ELR (cell line): ENCODE measurements around the gene SNX33.
"Not testable (repeated sequence)": the region's sequence is repeated elsewhere in the genome, so short reads cannot be mapped to it uniquely, and the experiment has no call there.

Experiments used
- DNase-seq: peaks from one replicate; pipeline ENCODE4 v3.0.0-alpha.2; 2015; ENCODE audit warnings: low read depth

SNX33 gene

GRCh38 chr15:75683646-75684312, 36.1 kb downstream of the SNX33 start:
- peak; percentile 65 for DNase-seq

GRCh38 chr15:75684648-75685047, 36.9 kb downstream of the SNX33 start:
- DNase-seq = no peak

- no peak for DNase-seq
Observed at GRCh38 chr15:75685195-75685594, 37.5 kb downstream of the SNX33 start.

- peak; percentile 62 for DNase-seq
Observed at GRCh38 chr15:75686212-75686642, 38.5 kb downstream of the SNX33 start.

DNA sequence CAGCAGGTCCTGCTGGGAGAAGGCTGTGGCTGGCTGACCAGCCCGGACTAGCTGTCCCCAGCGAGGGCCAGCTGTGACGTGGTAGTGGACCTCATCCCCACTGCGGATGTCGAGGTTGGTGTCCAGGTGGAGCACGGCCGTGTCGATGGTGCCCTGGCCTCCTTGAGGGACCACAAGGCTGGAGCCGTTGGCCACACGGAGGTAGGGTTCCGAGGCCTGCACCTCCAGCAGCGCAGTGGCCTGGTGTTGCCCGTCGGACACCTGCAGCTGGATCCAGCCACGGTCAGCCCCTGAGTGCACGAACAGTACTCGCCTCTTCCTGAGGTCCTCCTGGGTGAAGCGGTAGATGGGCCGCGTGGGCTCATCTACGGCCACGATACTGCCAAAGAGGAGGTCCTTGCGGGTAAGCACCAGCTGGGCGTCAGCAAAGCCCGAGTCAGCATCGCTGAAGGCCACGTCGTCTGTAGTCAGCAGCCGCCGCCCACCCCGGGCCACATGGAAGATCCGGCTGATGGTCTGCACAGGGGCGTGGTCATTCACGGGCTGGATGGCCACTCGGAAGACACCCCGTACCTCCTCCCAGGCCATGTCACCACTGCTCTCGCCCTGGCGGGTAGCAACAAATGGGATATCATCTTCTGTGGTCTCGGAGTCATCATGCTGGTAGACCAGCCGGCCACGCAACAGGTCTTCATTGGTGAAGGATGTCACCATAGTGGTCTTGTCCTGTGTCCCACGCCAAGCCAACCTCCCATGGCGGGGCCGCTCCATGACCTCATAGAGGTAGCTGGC, 40.0 kb downstream of the SNX33 start:
- no peak for DNase-seq

GRCh38 chr15:75688278-75688557, 40.5 kb downstream of the SNX33 start:
- no peak for DNase-seq

GRCh38 chr15:75688831-75689230, 41.1 kb downstream of the SNX33 start:
- DNase-seq = no peak

DNA sequence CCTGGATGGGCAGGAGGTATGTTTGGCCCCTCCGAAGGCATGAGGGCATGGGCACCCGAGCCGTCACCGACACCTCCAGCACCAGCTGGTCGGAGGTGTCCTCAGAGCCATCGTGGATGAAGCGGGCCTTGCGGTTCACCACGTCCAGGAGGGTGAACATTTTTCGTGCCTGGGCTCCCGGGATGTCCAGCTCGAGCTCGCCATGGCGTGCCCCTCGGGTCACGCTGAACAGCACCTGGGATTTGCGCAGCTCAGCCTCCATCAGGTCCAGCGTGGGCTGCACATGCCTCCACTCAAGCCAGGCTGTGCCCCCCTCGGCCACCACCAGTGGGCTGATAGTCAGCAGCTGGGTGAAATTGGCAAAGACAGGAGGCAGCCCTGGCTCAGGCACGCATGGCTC, 41.7 kb downstream of the SNX33 start:
- not testable (repeated sequence) for DNase-seq

DNA sequence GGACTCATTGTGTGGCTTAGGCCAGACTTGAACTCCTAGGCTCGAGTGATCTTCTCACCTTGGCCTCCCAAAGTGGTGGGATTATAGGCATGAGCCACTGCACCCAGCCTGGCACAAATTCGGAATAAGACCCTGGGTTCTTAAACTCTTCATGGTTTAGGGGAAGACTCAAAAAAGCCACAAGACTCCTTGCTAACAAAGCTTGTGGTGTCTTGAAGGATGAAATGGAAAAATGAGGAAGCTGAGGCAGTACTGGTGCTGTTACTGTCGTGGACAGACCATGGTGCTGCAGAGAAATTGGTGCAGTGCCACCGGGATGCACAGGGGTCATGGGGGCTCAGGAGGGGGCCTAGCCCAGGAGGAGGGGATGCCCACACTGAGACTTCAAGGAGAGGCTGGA, 44.6 kb downstream of the SNX33 start:
- not testable (repeated sequence) for DNase-seq

DNA sequence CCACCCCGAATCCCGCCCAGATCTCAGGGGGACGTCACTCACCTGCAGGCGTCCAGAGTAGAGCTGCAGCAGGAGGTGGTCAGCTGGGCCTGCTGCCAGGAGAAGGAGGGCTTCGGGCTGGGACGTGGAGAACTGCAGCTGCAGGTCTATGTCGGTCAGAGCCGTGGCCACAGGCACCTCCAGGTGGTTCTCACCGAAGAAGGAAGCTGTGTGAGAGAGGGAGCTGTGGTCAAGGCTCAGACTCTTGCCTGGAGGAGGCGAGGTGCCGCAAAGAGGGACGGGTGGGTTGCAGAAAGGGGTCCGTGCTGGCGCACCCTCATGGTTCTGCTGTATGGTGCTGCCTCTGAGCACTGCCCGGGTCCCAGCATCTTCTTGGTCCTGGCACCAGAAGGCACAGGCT, 45.3 kb downstream of the SNX33 start:
- DNase-seq = not testable (repeated sequence)

- peak; percentile 59 for DNase-seq
Observed at GRCh38 chr15:75693501-75694240, 46.0 kb downstream of the SNX33 start.

- peak; percentile 97 for DNase-seq
Observed at GRCh38 chr15:75694241-75695182, 46.8 kb downstream of the SNX33 start.

DNA sequence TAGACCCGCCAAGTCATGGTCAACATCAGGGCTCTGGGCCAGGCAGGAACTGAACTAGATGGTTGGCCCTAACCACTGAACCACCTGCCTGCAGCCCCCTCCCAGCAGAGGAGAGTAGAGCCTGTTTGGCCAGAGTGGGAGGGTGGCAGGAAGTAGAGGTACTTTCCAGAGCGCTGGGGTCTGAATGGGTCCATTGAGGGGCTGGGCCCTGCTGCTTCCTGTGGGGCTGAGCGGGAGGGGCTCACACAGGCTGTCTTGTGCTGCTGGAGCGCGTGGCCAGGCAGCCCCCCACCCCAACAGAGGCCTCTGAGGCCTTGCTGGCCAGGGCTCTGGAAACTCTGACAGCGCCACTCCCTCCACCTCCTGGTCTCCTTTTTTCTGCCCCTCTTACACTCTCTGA, 47.5 kb downstream of the SNX33 start:
- DNase-seq = no peak

GRCh38 chr15:75695634-75696310, 48.1 kb downstream of the SNX33 start:
- peak; percentile 32 for DNase-seq

DNA sequence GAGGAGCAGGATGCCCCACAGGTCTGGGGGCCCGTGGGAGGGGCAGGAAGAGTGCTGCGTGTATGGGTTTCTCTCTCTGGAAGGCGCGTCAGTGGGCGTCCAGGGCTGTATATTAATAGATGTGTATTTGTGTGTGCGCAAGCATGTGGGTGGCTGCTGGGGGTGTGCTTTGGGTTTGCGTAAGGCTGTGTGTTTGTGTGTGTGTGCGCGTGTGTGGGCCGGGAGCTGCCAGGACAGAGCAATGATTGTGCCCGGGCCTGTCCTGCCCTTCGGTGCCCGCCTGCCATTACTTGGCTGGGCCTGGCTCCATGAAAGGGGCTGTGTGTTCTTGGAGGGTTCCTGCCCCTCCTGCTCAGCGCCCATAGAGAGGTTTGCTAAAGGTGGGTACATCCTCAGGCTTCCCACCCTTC, 48.6 kb downstream of the SNX33 start:
- no peak for DNase-seq

DNA sequence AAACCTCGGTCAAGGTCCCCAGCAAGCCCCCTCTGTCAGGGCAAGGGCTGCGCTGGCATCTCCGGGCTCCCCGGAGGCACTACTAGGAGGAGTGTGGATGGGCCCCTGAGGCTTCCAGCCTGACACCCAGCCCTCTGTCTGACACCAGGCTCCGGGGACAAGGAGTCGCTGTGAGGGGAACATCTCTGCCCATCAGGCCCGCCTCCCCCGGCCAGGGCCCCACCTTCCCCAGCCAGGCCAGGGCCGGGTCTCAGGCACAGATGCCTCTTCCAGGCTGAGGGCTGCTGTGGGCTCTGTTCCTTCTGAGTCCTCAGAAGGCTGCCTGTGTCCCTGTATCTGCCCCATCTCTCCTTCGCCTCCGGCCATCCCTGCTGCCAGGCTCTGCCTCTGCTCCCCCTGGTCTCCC, 49.1 kb downstream of the SNX33 start:
- no peak for DNase-seq

DNA sequence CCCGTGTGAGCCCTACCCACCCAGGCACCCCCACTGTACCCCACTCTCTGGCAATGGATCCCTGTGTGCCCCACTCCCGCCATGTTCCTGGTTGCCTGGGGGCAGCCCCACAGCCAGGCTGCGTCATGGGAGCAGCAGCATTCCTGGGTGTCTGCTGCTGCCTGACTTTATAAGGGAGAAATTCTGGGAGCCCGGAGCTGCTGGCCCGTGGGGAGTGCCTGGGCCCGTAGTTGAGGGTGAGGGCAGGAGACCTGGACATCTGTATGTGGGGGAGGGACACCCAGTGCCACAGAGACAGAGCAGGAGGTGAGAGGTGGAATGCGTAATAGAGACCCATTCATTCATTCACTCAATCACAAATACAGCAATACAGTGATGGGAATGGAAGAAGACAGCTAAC, 49.8 kb downstream of the SNX33 start:
- peak; percentile 51 for DNase-seq

GRCh38 chr15:75697974-75698747, 50.4 kb downstream of the SNX33 start:
- not testable (repeated sequence) for DNase-seq

DNA sequence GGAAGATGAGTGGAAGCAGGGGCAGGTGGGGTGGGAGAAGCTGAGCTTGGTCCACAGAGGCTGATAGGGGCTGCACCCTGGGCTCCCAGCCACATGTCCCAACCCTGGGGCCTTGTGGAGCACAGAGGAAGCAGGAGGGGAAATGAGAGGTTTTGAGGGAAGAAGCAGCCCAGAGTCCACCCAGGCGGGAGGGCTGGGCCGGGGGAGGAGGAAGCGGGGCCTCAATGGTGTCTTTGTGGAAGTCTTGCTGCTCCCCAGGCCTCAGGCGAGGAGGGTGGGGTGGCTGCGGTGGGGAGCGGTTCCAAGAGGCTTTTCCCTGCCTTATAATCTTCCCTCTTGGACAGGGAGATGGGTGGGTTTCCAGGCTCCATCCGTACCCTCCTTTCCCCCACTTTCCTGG, 51.8 kb downstream of the SNX33 start:
- not testable (repeated sequence) for DNase-seq
